Activated T-helper 17 cell treated with anti-CD3 and anti-CD28 coated beads, Interleukin-2, amount 50 U/mL, for 72 hours (primary cell): ENCODE data around the gene COX10. TPM values are rescaled to one million over a fixed set of nuclear protein-coding genes. Genes with fewer than 3 reads are reported as not detected.
"Not testable (repeated sequence)": the region's sequence is repeated elsewhere in the genome, so short reads cannot be mapped to it uniquely, and the experiment has no call there.

Experiments
- ATAC-seq: fragments of 150-1000 bp; cut with Tn5 transposase; replicated peaks from 2 replicates; pipeline ENCODE4 v1.10.0; 2021; ENCODE audit warnings: mild to moderate bottlenecking, moderate library complexity
- H3K27ac Mint-ChIP-seq: one replicate; pipeline ENCODE4 v1.8.0; 2022; ENCODE audit warnings: mixed read lengths
- H3K27me3 Mint-ChIP-seq: one replicate; pipeline ENCODE4 v1.8.0; 2022; ENCODE audit warnings: mixed read lengths
- H3K36me3 Mint-ChIP-seq: one replicate; pipeline ENCODE4 v1.8.0; 2022; ENCODE audit warnings: low read depth, mild to moderate bottlenecking, mixed read lengths
- H3K4me1 Mint-ChIP-seq: one replicate; pipeline ENCODE4 v1.8.0; 2022; ENCODE audit warnings: mixed read lengths
- H3K4me3 Mint-ChIP-seq: one replicate; pipeline ENCODE4 v1.8.0; 2022; ENCODE audit warnings: mild to moderate bottlenecking, mixed read lengths
- H3K9me3 Mint-ChIP-seq: one replicate; pipeline ENCODE4 v1.8.0; 2022; ENCODE audit warnings: mixed read lengths
- total RNA-seq, 2 donors: library from RNA; stranded (reverse); gene quantifications; one replicate each; pipeline ENCODE4 v1.2.3, GENCODE V29; 2022

Gene COX10
- total RNA-seq, 2 donors from 2014 or later, result 16.0 to 30.1 TPM

DNA sequence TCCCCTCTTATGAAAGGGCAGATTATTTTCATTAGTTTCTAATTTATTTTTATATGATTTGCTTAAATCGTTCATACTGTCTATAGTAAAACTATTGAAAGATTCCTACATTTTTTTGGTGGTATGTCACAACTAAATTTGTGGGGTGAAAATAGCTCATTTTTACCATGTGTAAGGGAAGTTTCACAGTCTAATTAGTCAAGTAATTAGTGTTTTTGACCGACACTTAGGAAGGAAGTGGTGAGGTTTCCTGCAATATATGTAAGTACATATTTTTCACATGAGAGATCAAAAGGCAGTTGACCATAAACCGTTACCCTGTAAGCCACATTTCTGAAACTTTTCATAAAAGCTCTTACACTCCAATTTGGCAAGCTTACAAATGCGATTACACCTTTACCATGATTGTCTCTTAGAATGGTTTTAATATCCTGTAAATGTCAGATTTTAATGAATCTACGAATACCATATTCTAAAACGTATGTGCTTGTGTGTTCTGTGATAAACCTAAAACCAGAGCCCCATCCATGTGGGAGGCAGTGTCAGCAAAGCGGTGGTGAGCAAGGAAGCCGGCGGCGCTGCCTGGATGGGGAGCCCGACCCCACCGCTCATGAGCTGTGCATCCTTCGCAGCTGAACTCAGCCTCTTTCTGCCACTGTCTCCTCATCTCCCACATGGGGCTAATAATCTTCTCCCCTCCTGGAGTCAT lies 123.5 kb downstream of the COX10 start:
- H3K27me3 Mint-ChIP-seq, H3K9me3 Mint-ChIP-seq, H3K36me3 Mint-ChIP-seq: not testable (repeated sequence)
- peak; percentile 41 for ATAC-seq
- Mint-ChIP-seq H3K4me3 (peak overlapping the region; percentile 70), H3K27ac (peak overlapping the region; percentile 73), H3K4me1 (peaks cover 51% of the 10 kb centered on the region)

DNA sequence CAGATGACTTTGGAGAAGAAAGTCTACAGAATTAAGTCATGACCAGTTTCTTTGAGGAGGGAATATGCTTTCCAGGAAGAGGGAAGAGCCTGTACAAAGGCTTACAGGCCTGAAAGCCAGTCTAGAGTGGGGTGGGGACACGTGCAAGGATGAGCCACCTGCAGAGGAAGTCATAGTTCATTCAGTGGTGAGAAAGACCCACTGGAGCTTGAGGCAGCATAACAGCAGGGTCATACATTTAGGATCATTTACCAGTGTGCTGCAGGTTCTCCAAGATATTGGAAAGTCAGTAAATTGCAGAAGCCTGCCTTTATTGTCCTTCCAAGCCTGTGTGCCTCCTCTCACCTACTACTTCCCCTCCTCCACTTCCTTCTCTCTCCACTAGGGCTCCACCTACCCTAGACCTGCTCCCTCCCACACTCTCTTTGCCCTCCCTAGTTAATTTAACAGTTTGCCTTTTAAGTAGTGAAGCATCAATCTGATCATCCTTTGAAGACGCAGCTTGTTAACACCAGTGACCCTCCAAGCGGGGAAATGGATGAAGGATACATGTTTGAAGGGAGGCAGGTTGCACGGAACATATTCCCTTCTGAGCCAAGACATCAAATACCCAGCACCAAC lies 127.2 kb downstream of the COX10 start:
- peaks cover 10% of the 10 kb centered on the region for H3K36me3 Mint-ChIP-seq
- no peaks in the 10 kb centered on the region for H3K27me3 Mint-ChIP-seq
- H3K9me3 Mint-ChIP-seq, result no peaks in the 10 kb centered on the region
- peak overlapping the region; percentile 36 for H3K27ac Mint-ChIP-seq
- peaks cover 67% of the 10 kb centered on the region for H3K4me1 Mint-ChIP-seq
- H3K4me3 Mint-ChIP-seq, result peak overlapping the region; percentile 62
- ATAC-seq, result peak; percentile 15

DNA sequence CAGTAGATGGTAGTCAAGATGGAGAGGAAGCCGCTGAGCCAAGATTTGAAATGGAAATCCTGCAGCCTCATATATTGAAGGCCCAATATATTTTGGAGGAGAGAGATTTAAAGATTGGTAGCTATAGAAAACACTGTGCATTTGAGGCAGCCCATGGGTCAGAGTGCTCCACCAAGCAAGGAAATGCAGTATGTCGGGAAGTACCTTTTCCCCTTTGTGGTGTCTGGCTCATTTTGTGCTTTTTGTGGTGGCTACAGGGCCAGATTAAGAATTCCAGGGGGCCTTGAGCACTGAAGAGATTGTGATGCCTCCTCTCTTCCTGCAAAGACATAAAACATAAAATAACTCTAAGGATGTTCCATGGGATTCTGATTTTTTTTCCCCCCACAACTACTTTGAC lies 127.8 kb downstream of the COX10 start:
- peaks cover 71% of the 10 kb centered on the region for H3K4me1 Mint-ChIP-seq
- peak; percentile 21 for ATAC-seq
- H3K4me3 Mint-ChIP-seq, result peak overlapping the region; percentile 62
- no peaks in the 10 kb centered on the region for H3K27me3 Mint-ChIP-seq
- H3K27ac Mint-ChIP-seq, result peak overlapping the region; percentile 36
- H3K36me3 Mint-ChIP-seq, result peaks cover 10% of the 10 kb centered on the region
- no peaks in the 10 kb centered on the region for H3K9me3 Mint-ChIP-seq

DNA sequence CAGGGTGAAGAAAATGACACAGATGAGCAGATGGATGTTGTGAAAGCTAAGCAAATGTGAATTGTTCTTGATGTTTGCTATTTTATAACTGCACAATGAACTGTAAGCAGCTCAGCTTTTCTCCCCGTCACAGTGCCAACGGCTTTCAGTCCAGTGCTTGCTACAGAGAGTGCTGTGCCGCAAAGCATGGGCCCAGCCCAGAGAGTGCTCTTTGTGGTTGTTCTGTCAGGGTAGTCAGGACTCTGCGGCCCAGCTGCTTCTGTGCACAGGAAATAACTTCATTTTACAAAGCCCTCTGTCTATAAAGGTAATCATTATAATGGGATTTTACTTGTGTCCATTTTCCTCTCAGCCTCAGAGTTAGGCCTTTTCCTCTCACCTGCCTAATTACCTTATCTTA lies 128.3 kb downstream of the COX10 start:
- peak; percentile 68 for ATAC-seq
- peaks cover 10% of the 10 kb centered on the region for H3K36me3 Mint-ChIP-seq
- no peaks in the 10 kb centered on the region for H3K9me3 Mint-ChIP-seq
- H3K27me3 Mint-ChIP-seq, result no peaks in the 10 kb centered on the region
- peak overlapping the region; percentile 62 for H3K4me3 Mint-ChIP-seq
- H3K27ac Mint-ChIP-seq, result peak overlapping the region; percentile 36
- peaks cover 72% of the 10 kb centered on the region for H3K4me1 Mint-ChIP-seq

DNA sequence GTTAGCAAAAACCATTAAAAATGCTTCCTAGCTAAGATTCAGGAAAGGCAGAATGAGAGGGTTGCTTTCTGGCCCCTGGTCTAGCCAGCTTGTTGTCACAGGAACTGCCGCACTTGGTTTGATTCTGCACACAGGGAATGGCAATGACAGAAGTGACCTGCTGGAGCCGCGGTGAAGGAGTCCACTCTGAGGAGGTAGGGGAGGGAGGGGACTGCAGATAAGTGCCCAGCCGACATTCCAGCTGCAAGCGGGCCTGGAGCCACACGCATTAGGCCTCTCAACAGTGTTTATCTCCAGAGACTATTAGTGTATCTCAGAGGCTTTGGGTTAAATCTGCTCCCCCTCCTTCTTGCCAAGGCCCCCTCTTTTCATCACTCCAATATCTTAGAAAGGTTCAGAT lies 128.7 kb downstream of the COX10 start:
- Mint-ChIP-seq H3K27ac (peak overlapping the region; percentile 58), H3K4me1 (peaks cover 74% of the 10 kb centered on the region), H3K9me3 (no peaks in the 10 kb centered on the region), H3K27me3 (no peaks in the 10 kb centered on the region), H3K4me3 (peak overlapping the region; percentile 62), H3K36me3 (peaks cover 10% of the 10 kb centered on the region)
- ATAC-seq, result no peak

DNA sequence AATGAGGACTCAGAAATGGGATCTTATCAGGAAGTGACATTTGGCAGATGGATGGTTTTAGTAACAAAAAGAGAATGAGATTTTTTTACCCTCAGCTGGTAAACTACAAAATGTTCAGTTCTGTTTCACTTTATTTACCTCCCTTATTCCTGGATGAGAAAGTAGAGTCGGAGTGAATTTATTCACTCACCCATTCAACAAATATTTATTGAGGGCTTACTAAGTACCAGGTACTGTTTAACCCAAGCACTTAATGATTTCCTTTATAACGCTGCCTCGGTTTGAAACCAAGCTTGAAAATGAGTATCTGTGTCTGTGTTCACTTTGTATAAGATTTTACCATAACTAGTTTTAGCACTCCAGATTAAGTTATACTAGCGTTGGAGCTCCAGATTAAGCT lies 129.3 kb downstream of the COX10 start:
- H3K36me3 Mint-ChIP-seq, result peaks cover 10% of the 10 kb centered on the region
- no peaks in the 10 kb centered on the region for H3K27me3 Mint-ChIP-seq
- peak overlapping the region; percentile 58 for H3K27ac Mint-ChIP-seq
- H3K4me3 Mint-ChIP-seq, result peak overlapping the region; percentile 62
- no peak for ATAC-seq
- H3K9me3 Mint-ChIP-seq, result no peaks in the 10 kb centered on the region
- peaks cover 73% of the 10 kb centered on the region for H3K4me1 Mint-ChIP-seq

DNA sequence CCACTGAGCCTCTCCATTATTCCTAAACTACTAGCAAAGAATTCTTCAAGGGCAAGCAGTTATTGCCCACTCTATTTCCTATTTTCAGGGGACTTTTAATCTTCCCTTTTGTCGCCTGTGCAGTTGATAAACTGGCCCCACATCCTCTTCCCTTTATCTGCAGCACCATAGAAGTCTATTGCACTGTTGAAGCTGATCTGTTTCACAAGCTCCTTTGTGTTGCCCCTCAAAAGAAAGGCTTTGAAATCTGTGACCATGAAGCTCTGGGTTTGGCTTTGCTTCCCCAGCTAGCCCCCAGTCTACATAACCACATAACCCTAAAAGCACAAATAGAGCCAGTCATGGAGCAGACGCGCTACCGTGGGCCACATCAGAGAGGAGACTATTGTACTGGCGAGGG lies 130.3 kb downstream of the COX10 start:
- no peak for ATAC-seq
- H3K36me3 Mint-ChIP-seq, result peaks cover 10% of the 10 kb centered on the region
- H3K27me3 Mint-ChIP-seq, result no peaks in the 10 kb centered on the region

DNA sequence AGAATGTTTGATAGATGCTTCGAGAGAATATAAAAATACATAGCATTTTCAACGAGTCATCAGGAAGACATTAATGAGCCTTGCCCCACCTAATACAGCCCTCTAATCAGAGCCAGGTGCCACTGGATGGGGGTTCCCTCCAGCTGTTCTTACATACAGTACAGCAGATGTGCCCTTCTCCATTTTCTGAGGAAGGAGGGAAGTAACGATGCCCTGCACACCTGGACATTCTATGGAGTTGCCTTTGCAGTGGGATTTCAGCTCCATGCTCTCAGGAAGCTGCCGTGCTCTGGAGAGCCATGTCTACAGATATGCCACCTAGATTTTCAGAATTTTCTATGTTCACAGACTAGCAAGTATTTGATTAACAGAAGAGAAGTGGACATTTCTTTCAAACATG lies 131.1 kb downstream of the COX10 start:
- peak overlapping the region; percentile 71 for H3K4me3 Mint-ChIP-seq
- ATAC-seq, result no peak
- H3K9me3 Mint-ChIP-seq, result no peaks in the 10 kb centered on the region
- peaks cover 10% of the 10 kb centered on the region for H3K36me3 Mint-ChIP-seq
- peak overlapping the region; percentile 80 for H3K27ac Mint-ChIP-seq
- H3K27me3 Mint-ChIP-seq, result no peaks in the 10 kb centered on the region
- peaks cover 87% of the 10 kb centered on the region for H3K4me1 Mint-ChIP-seq

More for the DNA sequence above, 130.3 kb downstream of the COX10 start:
- Mint-ChIP-seq H3K4me1 (peaks cover 81% of the 10 kb centered on the region), H3K9me3 (no peaks in the 10 kb centered on the region), H3K27ac (peak overlapping the region; percentile 58), H3K4me3 (peak overlapping the region; percentile 62)

DNA sequence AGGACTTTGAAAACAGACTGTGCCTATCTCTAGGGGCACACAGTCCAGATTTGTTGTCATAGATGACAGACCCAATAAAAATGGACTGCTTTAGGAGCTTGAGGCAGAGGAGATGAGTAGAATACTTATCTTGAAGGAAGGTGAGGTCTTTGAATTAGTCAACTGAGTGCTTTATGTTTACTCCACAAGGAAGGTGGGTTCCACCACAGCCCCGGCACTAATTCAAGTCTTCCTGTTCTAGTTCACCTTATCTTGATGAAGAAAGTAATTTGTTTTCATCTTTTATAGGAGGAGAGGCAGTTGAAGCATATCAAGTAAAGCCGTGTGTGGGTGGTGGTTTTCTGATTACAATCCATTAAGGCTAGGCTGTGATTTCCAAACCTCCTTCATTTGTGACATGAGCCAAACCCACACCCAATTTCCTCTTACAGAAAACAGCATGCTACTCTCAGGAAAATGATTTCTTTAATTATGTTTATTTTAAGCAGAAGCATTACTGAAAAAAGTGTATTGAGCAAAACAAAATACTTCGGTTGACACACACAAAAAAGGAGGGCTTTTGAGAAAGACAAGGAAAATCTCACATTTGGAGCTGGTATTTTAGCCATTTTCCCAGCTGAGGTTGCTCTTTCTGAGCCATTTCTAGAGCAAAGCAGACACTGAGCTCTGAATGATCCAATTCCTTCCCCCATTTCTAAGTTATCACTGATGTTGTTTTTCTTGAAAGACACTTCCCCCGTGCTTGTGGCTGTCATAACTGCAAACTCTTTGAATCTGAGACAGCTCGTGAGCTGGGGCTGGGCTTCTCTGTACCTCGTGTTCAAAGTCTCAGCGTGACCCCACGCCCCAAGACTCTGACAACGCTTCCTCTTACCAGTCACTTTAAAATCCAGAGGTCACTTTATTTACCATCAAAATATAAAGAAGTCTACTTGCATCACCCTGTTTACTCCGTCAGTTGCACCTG lies 132.0 kb downstream of the COX10 start:
- Mint-ChIP-seq H3K36me3 (peaks cover 19% of the 10 kb centered on the region), H3K9me3 (no peaks in the 10 kb centered on the region), H3K4me1 (peaks cover 89% of the 10 kb centered on the region), H3K27ac (peak overlapping the region; percentile 80), H3K27me3 (no peaks in the 10 kb centered on the region), H3K4me3 (peak overlapping the region; percentile 71)
- peak; percentile 48 for ATAC-seq

DNA sequence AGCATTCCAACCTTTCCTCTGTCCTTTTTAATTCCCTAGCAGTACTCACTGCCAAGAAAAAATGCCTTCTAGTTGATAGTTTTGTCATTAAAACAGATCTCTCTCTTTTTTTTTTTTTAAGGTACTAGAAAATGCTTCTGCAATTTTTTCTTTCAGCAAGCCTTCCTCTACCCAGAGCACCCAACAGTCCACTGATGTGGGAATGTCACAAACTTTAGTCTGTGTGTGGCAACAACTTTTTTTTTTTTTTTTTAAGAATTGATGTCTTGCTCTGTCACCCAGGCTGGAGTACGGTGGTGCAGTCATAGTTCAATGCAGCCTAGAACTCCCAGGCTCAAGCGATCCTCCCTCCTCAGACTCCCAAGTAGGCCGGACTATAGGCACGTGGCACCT lies 132.7 kb downstream of the COX10 start:
- H3K36me3 Mint-ChIP-seq, result peaks cover 23% of the 10 kb centered on the region
- peaks cover 82% of the 10 kb centered on the region for H3K4me1 Mint-ChIP-seq
- no peaks in the 10 kb centered on the region for H3K27me3 Mint-ChIP-seq
- H3K4me3 Mint-ChIP-seq, result peak overlapping the region; percentile 71
- no peak for ATAC-seq
- H3K27ac Mint-ChIP-seq, result peak overlapping the region; percentile 80
- no peaks in the 10 kb centered on the region for H3K9me3 Mint-ChIP-seq

DNA sequence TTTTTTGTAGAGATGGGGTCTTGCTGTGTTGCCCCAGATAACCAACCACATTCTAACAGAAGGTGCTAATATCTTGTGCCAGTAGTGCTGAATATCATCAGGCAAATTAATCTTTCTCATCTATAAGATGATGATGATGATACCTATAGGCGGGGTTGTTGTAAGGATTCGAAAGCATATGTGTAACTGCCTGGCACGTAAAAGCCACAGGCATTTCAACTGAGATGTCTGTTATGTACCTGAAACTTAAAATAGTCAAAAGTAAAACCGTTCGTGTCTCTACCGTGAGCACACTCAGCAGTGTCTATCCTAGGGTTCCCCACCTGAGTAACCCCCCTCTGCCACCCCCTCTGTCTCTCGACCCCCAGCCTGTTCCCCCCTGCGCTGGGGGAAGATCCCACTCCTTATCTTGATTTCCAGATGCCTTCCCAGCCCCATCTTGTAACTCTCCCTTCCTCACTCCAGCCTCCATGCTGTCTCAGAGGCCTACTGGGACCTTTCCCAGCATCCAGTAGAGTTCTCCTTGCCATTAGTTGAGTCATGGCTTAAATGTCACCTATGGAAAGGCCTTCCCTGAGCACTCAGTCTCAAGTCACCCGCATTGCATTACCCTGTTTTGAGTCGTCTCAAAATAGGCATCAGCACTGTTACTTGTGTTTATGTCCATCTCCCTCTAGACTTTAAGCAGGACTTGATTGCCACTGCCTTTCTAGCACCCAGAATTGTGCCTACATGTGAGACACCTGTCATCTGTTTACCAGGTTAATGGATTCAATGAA lies 133.3 kb downstream of the COX10 start:
- peak; percentile 46 for ATAC-seq
- H3K27ac Mint-ChIP-seq, result peak overlapping the region; percentile 80

DNA sequence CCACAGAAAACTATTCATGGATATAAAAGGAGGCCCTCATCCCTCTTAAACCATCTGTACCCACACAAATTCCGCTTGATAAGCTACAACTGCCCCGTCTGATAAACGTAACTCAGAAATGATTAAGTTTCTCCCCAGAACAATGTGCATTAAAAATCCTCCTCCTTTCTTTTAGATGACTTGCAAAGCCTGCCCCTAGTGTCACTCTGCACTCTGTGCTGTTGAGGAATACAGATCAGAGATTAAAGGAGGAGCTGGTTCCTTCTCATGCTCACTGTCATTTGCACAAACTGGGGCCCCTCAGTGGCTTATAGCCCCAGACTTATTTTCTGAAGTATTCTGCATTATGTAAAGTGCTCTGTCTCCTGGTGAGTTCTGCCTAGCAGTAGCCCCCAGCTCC lies 134.1 kb downstream of the COX10 start:
- Mint-ChIP-seq H3K9me3 (no peaks in the 10 kb centered on the region), H3K4me3 (peak overlapping the region; percentile 71), H3K27ac (peak overlapping the region; percentile 80), H3K27me3 (no peaks in the 10 kb centered on the region), H3K36me3 (peaks cover 29% of the 10 kb centered on the region), H3K4me1 (peaks cover 70% of the 10 kb centered on the region)
- peak; percentile 27 for ATAC-seq

More for the DNA sequence above, 133.3 kb downstream of the COX10 start:
- Mint-ChIP-seq H3K4me1 (peaks cover 76% of the 10 kb centered on the region), H3K9me3 (no peaks in the 10 kb centered on the region), H3K36me3 (peaks cover 29% of the 10 kb centered on the region), H3K4me3 (peak overlapping the region; percentile 71), H3K27me3 (no peaks in the 10 kb centered on the region)

DNA sequence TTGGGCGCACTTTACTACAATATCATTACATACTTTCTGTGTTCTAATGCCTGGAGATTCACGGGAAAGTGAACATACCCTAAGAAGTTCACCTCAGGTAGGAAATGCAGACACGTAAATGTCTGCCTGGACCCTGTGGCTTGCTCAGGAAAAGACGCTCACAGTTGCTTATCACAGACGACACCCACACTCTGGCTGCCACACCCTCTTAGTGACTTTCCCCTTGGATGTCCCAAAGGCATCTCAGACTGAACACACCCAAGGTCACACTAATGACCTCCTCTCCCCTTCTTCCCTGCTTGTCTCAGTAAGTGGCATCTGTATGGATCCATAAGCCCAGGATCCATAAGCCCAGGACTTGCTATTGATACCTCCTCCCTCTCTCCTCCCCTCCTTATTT lies 134.8 kb downstream of the COX10 start:
- Mint-ChIP-seq H3K4me1 (peaks cover 63% of the 10 kb centered on the region), H3K27me3 (no peaks in the 10 kb centered on the region), H3K36me3 (peaks cover 22% of the 10 kb centered on the region), H3K9me3 (no peaks in the 10 kb centered on the region), H3K4me3 (peak overlapping the region; percentile 71), H3K27ac (peak overlapping the region; percentile 80)
- no peak for ATAC-seq

DNA sequence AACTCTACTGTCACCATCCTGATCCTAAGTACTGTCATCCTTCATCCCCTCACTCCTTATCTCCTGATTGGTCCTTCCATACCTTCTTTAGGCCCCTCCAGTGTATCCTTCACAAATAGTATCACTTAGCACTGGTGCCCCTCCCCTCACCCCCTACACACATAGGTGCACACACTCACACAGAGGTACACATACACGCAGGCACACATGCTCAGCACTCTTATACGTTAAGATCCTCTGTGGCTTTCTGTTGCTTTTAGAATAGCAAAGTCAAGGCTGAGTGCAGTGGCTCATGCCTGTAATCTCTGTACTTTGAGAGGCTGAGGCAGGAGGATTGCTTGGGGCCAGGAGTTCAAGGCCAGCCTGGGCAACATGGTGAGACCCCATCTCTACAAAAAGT lies 135.2 kb downstream of the COX10 start:
- Mint-ChIP-seq H3K4me1 (peaks cover 58% of the 10 kb centered on the region), H3K36me3 (peaks cover 21% of the 10 kb centered on the region), H3K9me3 (no peaks in the 10 kb centered on the region), H3K27ac (peak overlapping the region; percentile 80), H3K27me3 (no peaks in the 10 kb centered on the region), H3K4me3 (peak overlapping the region; percentile 71)
- no peak for ATAC-seq
